Right lobe of liver (tissue), 6 donors: Measurements from ENCODE around the gene MYH9. TPM values are rescaled to one million over a fixed set of nuclear protein-coding genes. Genes with fewer than 3 reads are reported as not detected.

Experiments
- ATAC-seq, 4 donors: fragments of 200-7000 bp; cut with Tn5 transposase; one replicate each; pipeline ENCODE4 v1.9.1; 2020; ENCODE audit warnings: mild to moderate bottlenecking in 4 of 4, moderate library complexity in 4 of 4
- DNase-seq, 3 donors: peaks; one replicate each; pipeline ENCODE4 v3.0.0-alpha.2; 2020
- H3K27ac ChIP-seq, 3 donors: fragments of 200-600 bp; one replicate each; pipeline ENCODE4 v1.8.0; 2022
- H3K27me3 ChIP-seq, 2 donors: fragments of 200-600 bp; one replicate each; pipeline ENCODE4 v1.8.0; 2022
- H3K36me3 ChIP-seq, 4 donors: fragments of 200-600 bp; sonication (generic) in 1 of 4; one replicate each; pipeline versions ENCODE4 v1.5.1 to v1.8.0; 2017 to 2022; ENCODE audit warnings: control low read depth in 1 of 4
- H3K4me1 ChIP-seq, 4 donors: fragments of 200-600 bp; sonication (generic) in 1 of 4; one replicate each; pipeline versions ENCODE4 v1.5.1 to v1.8.0; 2017 to 2022; ENCODE audit warnings: control low read depth in 1 of 4
- H3K4me3 ChIP-seq, 3 donors: fragments of 200-600 bp; one replicate each; pipeline ENCODE4 v1.8.0; 2022
- H3K9me3 ChIP-seq, 4 donors: fragments of 200-600 bp; sonication (generic) in 1 of 4; one replicate each; pipeline versions ENCODE4 v1.5.1 to v1.8.0; 2017 to 2022; ENCODE audit warnings: control low read depth in 1 of 4
- CTCF ChIP-seq, 4 donors: fragments of 200-600 bp in 3 of 4; fragments of 450-650 bp in 1 of 4; IDR thresholded peaks; one replicate each; pipeline versions ENCODE4 v1.5.1 to v1.8.0; 2016 to 2022; ENCODE audit warnings: antibody characterized with exemption in 4 of 4, mild to moderate bottlenecking in 2 of 4
- POLR2A ChIP-seq: fragments of 450-650 bp; IDR thresholded peaks from one replicate; pipeline ENCODE4 v1.6.1; 2017; ENCODE audit warnings: antibody characterized with exemption, mild to moderate bottlenecking
- WGBS: methylation state at CpG from one replicate; pipeline ENCODE4 v1.1.6; 2018; ENCODE audit warnings: low coverage, low lambda C conversion rate; ENCODE audit not compliant: insufficient coverage; ENCODE audit errors: missing lambda C conversion rate; 5-methylcytosine and 5-hydroxymethylcytosine counted together
- intact Hi-C, 2 donors: fragments of 100-400 bp; cut with DNase I; formaldehyde crosslinking; loops; one replicate each; pipeline versions ENCODE4 v1.11.2 to v1.14.1; 2022
- microRNA-seq, 2 donors: library from miRNA; unstranded; fragments of <30 nt; microRNA quantifications; one replicate each; pipeline ENCODE4, GENCODE V29; 2019 to 2020
- small RNA-seq, 2 experiments: library from RNA; depleted of rRNA; stranded (forward); fragments of <200 nt; gene quantifications; one replicate each; pipeline ENCODE3, GENCODE V24; 2016
- total RNA-seq, 6 experiments: library from RNA; depleted of rRNA in 2 of 6; stranded (reverse); fragments of >200 nt in 2 of 6; fragmentation: NEBNext Ultra II Directional in 3 of 6; extraction: Animal tissue kit (Norgen Biotek cat#: 25700) in 3 of 6; gene quantifications; one replicate each; pipeline versions ENCODE4 v1.1.0 to v1.2.4, GENCODE V29; 2016 to 2023
- donor health status: DM: no; HTN: yes; CAD: no.
- donor health status: DM: no; HTN: no; CAD: no.
- donor health status: DM: no; HTN: no; CAD: no.
- donor health status: DM: no; HTN: yes; CAD: no.
- donor health status: DM: no; HTN: yes; CAD: no.

MYH9 gene
- total RNA-seq, 6 experiments from 2014 or later: 168 to 435 (median 222) TPM

DNA sequence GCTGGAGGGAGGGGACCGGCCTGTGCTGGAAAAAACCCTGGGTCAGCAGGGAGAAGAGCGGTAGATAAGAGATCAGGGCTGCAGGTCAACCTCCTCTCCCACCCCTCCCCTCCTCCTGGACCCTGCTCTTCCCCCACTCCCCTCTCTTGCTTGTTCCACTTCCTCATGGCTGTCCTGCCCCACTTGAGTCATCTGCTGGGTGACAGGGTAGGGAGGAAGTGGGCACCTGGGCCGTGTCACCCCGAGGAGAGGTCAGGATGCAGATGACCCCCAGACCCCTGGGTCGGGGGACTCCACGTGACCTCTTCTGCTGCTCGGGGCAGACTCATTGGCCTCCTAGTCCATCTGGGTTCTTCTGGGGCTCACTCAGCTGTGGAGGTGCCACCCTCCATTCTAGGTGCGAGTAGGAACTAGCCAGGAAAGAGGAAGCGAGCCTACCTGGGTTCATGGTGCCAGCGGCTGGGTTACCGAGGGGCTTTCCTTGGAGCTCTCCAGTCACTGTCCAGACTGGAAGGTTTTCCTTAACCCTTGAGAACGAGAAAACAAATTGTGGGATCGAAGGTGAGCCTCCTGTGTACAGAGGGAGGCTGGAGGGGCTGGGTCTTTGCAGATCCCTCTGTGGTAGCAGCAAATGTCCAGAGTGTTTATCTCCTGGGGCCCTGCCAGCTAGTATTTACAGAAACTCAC lies 154.9 kb downstream of the MYH9 start:
- H3K27me3 ChIP-seq: no peaks in the 10 kb centered on the region
- 49% methylated on average over 8 of the region's 13 CpGs for WGBS
- peak in 1 of 4 donors; percentile 11 for ATAC-seq
- peaks cover 0 to 42% (median 17%) of the 10 kb centered on the region in 4 donors for H3K36me3 ChIP-seq
- intact Hi-C loops: loop anchor here (10.0 kb wide), 1 partner anchor 52 kb away; no protein-coding TSS in a partner anchor
- H3K9me3 ChIP-seq: no peaks in the 10 kb centered on the region
- H3K4me3 ChIP-seq: no peak overlapping the region
- no peak for DNase-seq
- H3K27ac ChIP-seq: no peak overlapping the region
- TF ChIP-seq POLR2A (no peak), CTCF (IDR thresholded peaks at IDR 0.05) (no peak)
- H3K4me1 ChIP-seq: peaks cover 0 to 22% (median 9%) of the 10 kb centered on the region in 4 donors

Small RNAs within 50 kb of the gene (microRNA-seq; reads per million reads assigned to microRNA genes)
- 0 to 0.29 reads per million in 2 donors for gene MIR6819

Small RNAs within 50 kb of the gene (small RNA-seq; reads per million reads assigned to genes)
- 0 reads per million in 2 experiments for gene MIR6819

Other genes starting within 250 kb of the MYH9 start
- gene APOL3, start 227.2 kb downstream of the MYH9 start, total RNA-seq: 10 to 100 TPM; 21.7 to 80.5 (median 30.2) TPM
- gene APOL4, start 186.2 kb downstream of the MYH9 start, total RNA-seq: 1 to 10 TPM in 4 of 6 experiments, not detected in 2; 1.1 to 1.6 (median 1.4) TPM
- gene APOL2, start 148.4 kb downstream of the MYH9 start, total RNA-seq: 100 to 1,000 TPM in 1 of 6 experiments, 10 to 100 TPM in 5; 40.8 to 121 (median 57.5) TPM
- 100 to 1,000 TPM in 5 of 6 experiments, 10 to 100 TPM in 1; 85.1 to 299 (median 119) TPM for gene APOL1, start 134.8 kb downstream of the MYH9 start, total RNA-seq
- gene TXN2, start 93.7 kb upstream of the MYH9 start, total RNA-seq: 10 to 100 TPM; 56.0 to 94.8 (median 67.2) TPM
- gene FOXRED2, start 119.1 kb upstream of the MYH9 start, total RNA-seq: 10 to 100 TPM in 4 of 6 experiments, 1 to 10 TPM in 2; 9.6 to 14.0 (median 11.8) TPM
- gene EIF3D, start 141.2 kb upstream of the MYH9 start, total RNA-seq: 100 to 1,000 TPM in 2 of 6 experiments, 10 to 100 TPM in 4; 34.9 to 141 (median 50.1) TPM